GM12891 (cell line): ENCODE results near the gene PDP2.

Experiments
- POLR2A ChIP-seq: IDR thresholded peaks from 2 replicates; pipeline ENCODE4 v1.6.1; 2011; ENCODE audit warnings: low read depth, low read length, control low read depth
- POLR2AphosphoS5 ChIP-seq: IDR thresholded peaks from 2 replicates; pipeline ENCODE4 v1.6.1; 2011; ENCODE audit warnings: low read depth, low read length, control low read depth

DNA sequence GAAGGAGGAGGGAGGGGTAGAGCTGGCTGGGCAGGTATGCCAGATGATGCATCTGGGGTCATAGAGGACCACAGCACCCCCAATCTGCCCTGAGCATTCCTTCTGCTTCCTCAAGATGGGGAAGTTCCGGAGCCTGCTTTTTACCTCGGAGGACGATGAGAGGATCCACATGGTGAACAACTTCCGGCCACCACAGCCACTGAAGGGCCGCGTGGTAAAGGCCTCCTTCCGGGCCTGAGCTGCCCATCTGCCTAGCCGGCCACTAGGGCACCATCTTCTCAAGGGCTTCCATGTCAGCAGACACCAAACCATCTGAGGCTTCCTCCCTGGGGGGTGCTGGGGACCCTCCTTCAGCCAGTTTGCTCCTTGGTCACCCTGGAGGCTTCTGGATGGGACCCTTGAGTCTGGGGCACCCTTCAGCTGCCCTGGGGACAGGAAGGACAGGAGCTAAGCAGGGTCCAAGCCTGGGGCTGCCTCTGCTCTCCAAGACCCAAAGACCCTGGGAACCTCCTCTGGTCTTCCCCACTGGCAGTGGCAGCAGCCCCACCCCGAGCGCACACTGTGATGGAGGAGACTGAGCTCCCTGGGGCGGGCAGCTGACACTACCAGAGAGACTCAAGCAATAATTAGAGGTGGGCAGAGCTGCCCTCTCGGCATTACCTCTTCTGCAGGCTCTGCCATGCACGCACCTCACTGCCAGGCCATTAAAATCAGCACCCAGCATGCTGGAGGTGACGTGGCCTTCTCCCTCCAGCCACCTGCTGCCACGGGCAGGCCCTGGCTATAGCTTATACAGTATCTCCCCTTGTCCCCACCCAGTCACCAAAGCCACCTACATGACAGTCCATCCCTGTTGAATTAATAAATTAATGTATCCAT, 26.8 kb upstream of the PDP2 start:
- TF ChIP-seq POLR2AphosphoS5 (no peak), POLR2A (no peak)
